HepG2 (cell line): ENCODE data around the gene EFNA2. TPM values are rescaled to one million over a fixed set of nuclear protein-coding genes. Genes with fewer than 3 reads are reported as not detected.
A peak's percentile ranks its signal among the peaks of the same experiment; 100 is the strongest.

Source experiments
- BHLHE40 ChIP-seq: IDR thresholded peaks from 2 replicates; pipeline ENCODE4 v1.6.1; 2011; ENCODE audit warnings: low read length, improper control_type of control experiment
- CBX1 ChIP-seq: IDR thresholded peaks from one replicate; pipeline ENCODE4 v1.6.1; 2016; ENCODE audit warnings: antibody characterized with exemption, low read depth
- CBX5 ChIP-seq: sonication (generic); formaldehyde crosslinking; IDR thresholded peaks from 2 replicates; pipeline ENCODE4 v1.4.0; 2020; ENCODE audit warnings: missing genetic modification reagents, borderline replicate concordance
- CHCHD3 ChIP-seq: sonication (generic); formaldehyde crosslinking; IDR thresholded peaks from 2 replicates; pipeline ENCODE4 v1.8.0; 2022; ENCODE audit warnings: mild to moderate bottlenecking, missing genetic modification reagents, moderate library complexity
- JUNB ChIP-seq: sonication (generic); formaldehyde crosslinking; IDR thresholded peaks from 2 replicates; pipeline ENCODE4 v1.8.0; 2022; ENCODE audit warnings: missing genetic modification reagents, mild to moderate bottlenecking, borderline replicate concordance
- PBX3 ChIP-seq: sonication (generic); formaldehyde crosslinking; IDR thresholded peaks from 2 replicates; pipeline ENCODE4 v1.8.1; 2023; ENCODE audit warnings: missing genetic modification reagents, inconsistent platforms, borderline replicate concordance
- STAT5B ChIP-seq: sonication (generic); formaldehyde crosslinking; IDR thresholded peaks from 2 replicates; pipeline ENCODE4 v1.4.0; 2020; ENCODE audit warnings: missing genetic modification reagents
- STAT6 ChIP-seq: sonication (generic); formaldehyde crosslinking; IDR thresholded peaks from 2 replicates; pipeline ENCODE4 v1.4.0; 2020; ENCODE audit warnings: missing genetic modification reagents, mild to moderate bottlenecking, borderline replicate concordance
- TFDP1 ChIP-seq: IDR thresholded peaks from 2 replicates; pipeline ENCODE4 v1.6.1; 2016; ENCODE audit warnings: missing compliant biosample characterization, missing genetic modification reagents, borderline replicate concordance
- THAP9 ChIP-seq: sonication (generic); formaldehyde crosslinking; IDR thresholded peaks from 2 replicates; pipeline ENCODE4; 2020; ENCODE audit warnings: missing genetic modification reagents, mild to moderate bottlenecking, borderline replicate concordance
- ZNF609 ChIP-seq: sonication (generic); formaldehyde crosslinking; IDR thresholded peaks from 2 replicates; pipeline ENCODE4 v1.4.0; 2020; ENCODE audit warnings: mild to moderate bottlenecking, missing genetic modification reagents, borderline replicate concordance
- ZNF639 ChIP-seq: conservative IDR thresholded peaks from 2 replicates; pipeline ENCODE4 v1.6.1; 2018; ENCODE audit warnings: missing genetic modification reagents
- polyA plus RNA-seq, 8 experiments: library from polyadenylated mRNA; depleted of rRNA in 3 of 8; stranded (reverse) in 7 of 8; unstranded in 1 of 8; fragments of >200 nt; fragmentation: Illumina TruSeq in 4 of 8; extraction: Trizol in 4 of 8; gene quantifications; 2 replicates each; pipeline versions ENCODE4 v1.2.1 to v1.2.3, GENCODE V29; 2011 to 2016; ENCODE audit warnings: low read depth in 4 of 8, missing spikeins in 1 of 8, mixed read lengths in 1 of 8; ENCODE audit not compliant: insufficient read depth in 1 of 8
- total RNA-seq, 5 experiments: library from RNA; depleted of rRNA; stranded (reverse); fragments of >200 nt; fragmentation: Illumina TruSeq; extraction: Trizol; gene quantifications; 2 replicates each; pipeline ENCODE4 v1.2.3, GENCODE V29; 2016; ENCODE audit warnings: low read depth in 1 of 5

The EFNA2 gene
- total and polyA plus RNA-seq, 2 of the 13 experiments (the other 11 are each of a cell fraction or from before 2014, with no cell fraction given) = 6.0 to 9.9 TPM

GRCh38 chr19:1248139-1248785 is 37.4 kb upstream of the EFNA2 start, which contains the start of gene MIDN (continued):
- 0 out of 2 replicates have a peak, but pooled peaks have one; percentile 14 for TF ChIP-seq CBX5 (CRISPR knock-in tag)
- no peak for TF ChIP-seq CBX1
- TF ChIP-seq STAT5B (CRISPR knock-in tag) = no peak
- 0 out of 2 replicates have a peak, but pooled peaks have one; percentile 36 for TF ChIP-seq ZNF609 (CRISPR knock-in tag)
- TF ChIP-seq TFDP1 = no peak
- TF ChIP-seq THAP9 (CRISPR knock-in tag) = peak; percentile 71; the same call in 1 of the 2 replicates
- no peak for TF ChIP-seq JUNB
- TF ChIP-seq ZNF639 (CRISPR knock-in tag) = peak; percentile 45; the same call in 1 of the 2 replicates
- TF ChIP-seq STAT6 (CRISPR knock-in tag) = no peak
- no peak for TF ChIP-seq CHCHD3
- TF ChIP-seq BHLHE40 = peak; percentile 16; the same call in 1 of the 2 replicates
- TF ChIP-seq PBX3 = no peak
